WTC11 (cell line): Measurements from ENCODE around the gene SLC2A6. TPM values are rescaled to one million over a fixed set of nuclear protein-coding genes. Genes with fewer than 3 reads are reported as not detected.

ENCODE experiments used
- ATAC-seq: fragments of 200-7000 bp; cut with Tn5 transposase; 2 replicates; pipeline ENCODE4 v1.10.0; 2021; ENCODE audit warnings: mild to moderate bottlenecking, moderate library complexity
- CTCF ChIA-PET: fragments of 300-600 bp; sonication (Branson Sonifier 250); formaldehyde crosslinking; loops from one replicate; lab custom pipeline; 2021; ENCODE audit warnings: antibody characterized with exemption; lab: Charles Lee
- POLR2A ChIA-PET: fragments of 350-600 bp; sonication (Branson Sonifier 250); formaldehyde crosslinking; loops from one replicate; lab custom pipeline; 2021; ENCODE audit warnings: antibody characterized with exemption; lab: Charles Lee
- DNase-seq: peaks from one replicate; pipeline ENCODE4 v3.0.0; 2021; ENCODE audit warnings: low spot score
- H3K27ac Mint-ChIP-seq: 2 replicates; pipeline ENCODE4 v1.8.0; 2021; ENCODE audit warnings: mixed read lengths
- H3K27me3 Mint-ChIP-seq: 2 replicates; pipeline ENCODE4 v1.8.0; 2021; ENCODE audit warnings: low read depth, mild to moderate bottlenecking, moderate library complexity, mixed read lengths
- H3K36me3 Mint-ChIP-seq: 2 replicates; pipeline ENCODE4 v1.8.0; 2021; ENCODE audit warnings: mixed read lengths
- H3K4me1 Mint-ChIP-seq: 2 replicates; pipeline ENCODE4 v1.8.0; 2022; ENCODE audit warnings: mixed read lengths
- H3K4me3 Mint-ChIP-seq: 2 replicates; pipeline ENCODE4 v1.8.0; 2021; ENCODE audit warnings: mild to moderate bottlenecking, moderate library complexity, mixed read lengths
- H3K9me3 Mint-ChIP-seq: 2 replicates; pipeline ENCODE4 v1.8.0; 2021; ENCODE audit warnings: mixed read lengths
- CREB1 ChIP-seq: sonication (generic); formaldehyde crosslinking; IDR thresholded peaks from 2 replicates; pipeline ENCODE4 v1.8.0; 2023; ENCODE audit warnings: mild to moderate bottlenecking, missing genetic modification reagents
- ESRRA ChIP-seq: sonication (generic); formaldehyde crosslinking; IDR thresholded peaks from 2 replicates; pipeline ENCODE4 v1.8.1; 2022; ENCODE audit warnings: mild to moderate bottlenecking, missing genetic modification reagents, borderline replicate concordance
- HMGA2 ChIP-seq: fragments of 250-450 bp; sonication (Bioruptor Pico); IDR thresholded peaks from 2 replicates; pipeline ENCODE4 v1.4.0; 2021; ENCODE audit warnings: mild to moderate bottlenecking, moderate library complexity
- MXD4 ChIP-seq: fragments of 250-450 bp; sonication (Bioruptor Pico); IDR thresholded peaks from 2 replicates; pipeline ENCODE4 v1.8.0; 2021; ENCODE audit warnings: mild to moderate bottlenecking, moderate library complexity, borderline replicate concordance
- NFYB ChIP-seq: sonication (generic); formaldehyde crosslinking; conservative IDR thresholded peaks from 2 replicates; pipeline ENCODE4 v1.8.0; 2022; ENCODE audit warnings: low read depth, missing genetic modification reagents
- NR3C1 ChIP-seq: sonication (generic); formaldehyde crosslinking; conservative IDR thresholded peaks from 2 replicates; pipeline ENCODE4 v1.8.1; 2023; ENCODE audit warnings: low read depth, mild to moderate bottlenecking, missing genetic modification reagents
- OVOL2 ChIP-seq: fragments of 250-450 bp; sonication (Bioruptor Pico); IDR thresholded peaks from 2 replicates; pipeline ENCODE4 v1.9.0; 2021; ENCODE audit warnings: mild to moderate bottlenecking, borderline replicate concordance
- RELA ChIP-seq: sonication (generic); formaldehyde crosslinking; IDR thresholded peaks from 2 replicates; pipeline ENCODE4 v1.8.1; 2022; ENCODE audit warnings: missing genetic modification reagents, mild to moderate bottlenecking, borderline replicate concordance
- SP1 ChIP-seq: sonication (generic); formaldehyde crosslinking; conservative IDR thresholded peaks from 2 replicates; pipeline ENCODE4 v1.8.1; 2022; ENCODE audit warnings: missing genetic modification reagents
- ZNF671 ChIP-seq: fragments of 250-450 bp; sonication (Bioruptor Pico); IDR thresholded peaks from 2 replicates; pipeline ENCODE4 v1.8.0; 2021; ENCODE audit warnings: mild to moderate bottlenecking
- total RNA-seq: library from RNA; stranded (reverse); gene quantifications from 3 replicates; pipeline ENCODE4 v1.2.3, GENCODE V29; 2021
- TF ChIP-seq, protein P1 (sequence below): sonication (generic); formaldehyde crosslinking; IDR thresholded peaks from 2 replicates; pipeline ENCODE4 v1.8.0; 2022; ENCODE audit warnings: missing genetic modification reagents
- TF ChIP-seq, protein P2 (sequence below): fragments of 250-450 bp; sonication (Bioruptor Pico); IDR thresholded peaks from 2 replicates; pipeline ENCODE4 v1.9.0; 2021; ENCODE audit warnings: mild to moderate bottlenecking
- TF ChIP-seq, protein P3 (sequence below): fragments of 250-450 bp; sonication (Bioruptor Pico); IDR thresholded peaks from 2 replicates; pipeline ENCODE4 v1.9.0; 2021; ENCODE audit warnings: moderate library complexity, mild to moderate bottlenecking, inconsistent platforms, borderline replicate concordance
- TF ChIP-seq, protein P4 (sequence below): sonication (generic); formaldehyde crosslinking; IDR thresholded peaks from 2 replicates; pipeline ENCODE4 v1.8.1; 2023; ENCODE audit warnings: mild to moderate bottlenecking, missing genetic modification reagents, moderate library complexity
- TF ChIP-seq, protein P5 (sequence below): fragments of 200-600 bp; IDR thresholded peaks from 2 replicates; pipeline ENCODE4 v1.8.0; 2022; ENCODE audit warnings: antibody characterized with exemption
- TF ChIP-seq, protein P6 (sequence below): sonication (generic); formaldehyde crosslinking; IDR thresholded peaks from 2 replicates; pipeline ENCODE4 v1.8.1; 2023; ENCODE audit warnings: mild to moderate bottlenecking, missing genetic modification reagents, moderate library complexity
- TF ChIP-seq, protein P7 (sequence below): fragments of 250-450 bp; sonication (Bioruptor Pico); IDR thresholded peaks from 2 replicates; pipeline ENCODE4 v1.9.0; 2021; ENCODE audit warnings: mild to moderate bottlenecking

Gene SLC2A6
- total RNA-seq, 1 experiment from 2014 or later = 16.6 TPM

DNA sequence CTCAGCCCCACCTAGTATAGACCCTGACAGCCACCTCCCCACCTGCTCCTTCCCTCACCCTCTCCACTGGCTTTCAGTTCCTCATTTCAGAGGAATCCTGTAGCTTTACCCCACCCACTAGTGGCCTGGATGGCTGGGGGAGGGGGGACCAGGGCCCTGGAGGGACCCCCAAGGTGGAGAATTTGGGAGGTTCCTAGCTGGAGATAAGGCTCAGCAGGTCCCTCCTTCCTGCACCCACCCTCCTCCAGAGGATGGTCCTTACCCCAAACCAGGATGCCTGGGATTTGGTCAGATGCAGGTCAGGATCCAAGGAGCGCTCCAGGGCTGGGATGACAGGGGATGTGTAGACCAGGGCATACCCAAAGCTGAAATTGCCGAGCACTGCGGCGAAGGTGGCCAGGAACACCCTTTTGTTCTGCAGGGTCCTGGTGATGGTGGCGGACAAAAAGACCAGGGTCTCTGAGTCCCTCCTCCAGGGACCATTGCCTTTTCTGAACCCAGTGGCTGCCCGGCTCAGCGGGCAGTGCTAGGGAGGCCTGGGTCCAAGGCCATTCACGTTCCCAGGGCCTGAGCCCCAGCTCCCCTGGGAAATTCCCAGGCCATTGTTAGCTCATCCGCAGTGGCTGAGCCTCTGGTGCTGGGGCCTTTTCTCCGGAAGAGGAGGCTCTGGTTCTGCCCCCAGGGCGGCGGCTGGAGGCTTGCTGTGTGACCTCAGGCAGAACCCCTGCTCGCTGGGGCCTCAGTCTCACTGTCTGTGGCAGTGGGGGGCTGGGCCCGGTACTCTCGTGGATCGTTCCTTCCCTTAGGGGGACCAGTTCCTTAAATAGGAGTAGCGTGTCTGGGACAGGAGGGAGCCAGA lies 678 bp downstream of the SLC2A6 start:
- Mint-ChIP-seq H3K36me3 (peaks cover 3% of the 10 kb centered on the region; the same call in 1 of the 2 replicates), H3K4me1 (peaks cover 13% of the 10 kb centered on the region), H3K27ac (no peak overlapping the region; the same call in 1 of the 2 replicates), H3K27me3 (peaks cover 6% of the 10 kb centered on the region), H3K4me3 (peak overlapping the region; percentile 74), H3K9me3 (no peaks in the 10 kb centered on the region)
- POLR2A ChIA-PET = interaction anchor here (0.6 kb wide), 1 partner anchor 17 kb away, joined by 3 read pairs; no protein-coding TSS in a partner anchor
- TF ChIP-seq, protein P1, sequence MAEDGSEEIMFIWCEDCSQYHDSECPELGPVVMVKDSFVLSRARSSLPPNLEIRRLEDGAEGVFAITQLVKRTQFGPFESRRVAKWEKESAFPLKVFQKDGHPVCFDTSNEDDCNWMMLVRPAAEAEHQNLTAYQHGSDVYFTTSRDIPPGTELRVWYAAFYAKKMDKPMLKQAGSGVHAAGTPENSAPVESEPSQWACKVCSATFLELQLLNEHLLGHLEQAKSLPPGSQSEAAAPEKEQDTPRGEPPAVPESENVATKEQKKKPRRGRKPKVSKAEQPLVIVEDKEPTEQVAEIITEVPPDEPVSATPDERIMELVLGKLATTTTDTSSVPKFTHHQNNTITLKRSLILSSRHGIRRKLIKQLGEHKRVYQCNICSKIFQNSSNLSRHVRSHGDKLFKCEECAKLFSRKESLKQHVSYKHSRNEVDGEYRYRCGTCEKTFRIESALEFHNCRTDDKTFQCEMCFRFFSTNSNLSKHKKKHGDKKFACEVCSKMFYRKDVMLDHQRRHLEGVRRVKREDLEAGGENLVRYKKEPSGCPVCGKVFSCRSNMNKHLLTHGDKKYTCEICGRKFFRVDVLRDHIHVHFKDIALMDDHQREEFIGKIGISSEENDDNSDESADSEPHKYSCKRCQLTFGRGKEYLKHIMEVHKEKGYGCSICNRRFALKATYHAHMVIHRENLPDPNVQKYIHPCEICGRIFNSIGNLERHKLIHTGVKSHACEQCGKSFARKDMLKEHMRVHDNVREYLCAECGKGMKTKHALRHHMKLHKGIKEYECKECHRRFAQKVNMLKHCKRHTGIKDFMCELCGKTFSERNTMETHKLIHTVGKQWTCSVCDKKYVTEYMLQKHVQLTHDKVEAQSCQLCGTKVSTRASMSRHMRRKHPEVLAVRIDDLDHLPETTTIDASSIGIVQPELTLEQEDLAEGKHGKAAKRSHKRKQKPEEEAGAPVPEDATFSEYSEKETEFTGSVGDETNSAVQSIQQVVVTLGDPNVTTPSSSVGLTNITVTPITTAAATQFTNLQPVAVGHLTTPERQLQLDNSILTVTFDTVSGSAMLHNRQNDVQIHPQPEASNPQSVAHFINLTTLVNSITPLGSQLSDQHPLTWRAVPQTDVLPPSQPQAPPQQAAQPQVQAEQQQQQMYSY = no peak
- TF ChIP-seq, protein P2, sequence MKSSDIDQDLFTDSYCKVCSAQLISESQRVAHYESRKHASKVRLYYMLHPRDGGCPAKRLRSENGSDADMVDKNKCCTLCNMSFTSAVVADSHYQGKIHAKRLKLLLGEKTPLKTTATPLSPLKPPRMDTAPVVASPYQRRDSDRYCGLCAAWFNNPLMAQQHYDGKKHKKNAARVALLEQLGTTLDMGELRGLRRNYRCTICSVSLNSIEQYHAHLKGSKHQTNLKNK (CRISPR knock-in tag) = no peak
- no peak for TF ChIP-seq RELA (CRISPR knock-in tag)
- TF ChIP-seq NR3C1 (CRISPR knock-in tag) = no peak
- TF ChIP-seq MXD4 (CRISPR knock-in tag) = no peak
- no peak for TF ChIP-seq CREB1
- TF ChIP-seq OVOL2 (CRISPR knock-in tag) = no peak
- TF ChIP-seq, protein P3, sequence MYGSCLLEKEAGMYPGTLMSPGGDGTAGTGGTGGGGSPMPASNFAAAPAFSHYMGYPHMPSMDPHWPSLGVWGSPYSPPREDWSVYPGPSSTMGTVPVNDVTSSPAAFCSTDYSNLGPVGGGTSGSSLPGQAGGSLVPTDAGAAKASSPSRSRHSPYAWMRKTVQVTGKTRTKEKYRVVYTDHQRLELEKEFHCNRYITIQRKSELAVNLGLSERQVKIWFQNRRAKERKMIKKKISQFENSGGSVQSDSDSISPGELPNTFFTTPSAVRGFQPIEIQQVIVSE (CRISPR knock-in tag) = no peak
- no peak for DNase-seq
- ATAC-seq = peak; percentile 12
- CTCF ChIA-PET = interaction anchor here (0.6 to 2.6 kb wide), 9 partner anchors 9 to 929 kb away, joined by 3 to 17 read pairs (median 6); partner anchors contain the start of genes CACFD1, SURF1 and SURF2

DNA sequence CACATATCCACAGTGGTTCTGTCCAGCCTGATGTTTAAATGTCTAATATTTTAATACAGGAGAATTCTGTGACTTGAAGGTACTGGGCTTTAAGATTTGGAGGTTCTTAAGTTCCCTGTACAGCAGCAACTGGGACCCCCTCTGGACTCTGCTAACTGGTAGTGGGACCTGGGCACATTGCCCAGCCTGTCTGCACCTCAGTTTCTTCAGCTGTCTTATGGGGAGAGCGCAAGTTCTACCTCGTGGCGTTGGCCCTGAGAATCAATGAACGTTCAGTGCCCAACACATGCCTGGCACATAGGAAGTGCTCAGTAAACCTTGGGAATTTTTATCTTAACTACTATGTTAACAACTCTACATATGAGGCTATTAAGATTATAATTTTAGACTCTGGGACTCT lies 1.4 kb downstream of the SLC2A6 start:
- DNase-seq (no peak), ATAC-seq (no peak)
- ChIA-PET POLR2A (no interaction called here), CTCF (interaction anchor here (1.8 to 2.6 kb wide), 5 partner anchors 9 to 333 kb away, joined by 4 to 17 read pairs (median 6); partner anchors contain the start of genes CACFD1, SURF1 and SURF2)
- Mint-ChIP-seq H3K36me3 (peaks cover 3% of the 10 kb centered on the region; the same call in 1 of the 2 replicates), H3K27ac (no peak overlapping the region), H3K4me3 (peak overlapping the region; percentile 74), H3K27me3 (peaks cover 3% of the 10 kb centered on the region; the same call in 1 of the 2 replicates), H3K4me1 (peaks cover 13% of the 10 kb centered on the region), H3K9me3 (no peaks in the 10 kb centered on the region)
- TF ChIP-seq NFYB (CRISPR knock-in tag) (no peak), HMGA2 (CRISPR knock-in tag) (no peak), ZNF671 (CRISPR knock-in tag) (no peak), SP1 (CRISPR knock-in tag) (no peak), ESRRA (no peak), MXD4 (CRISPR knock-in tag) (no peak)
- TF ChIP-seq, protein P4, sequence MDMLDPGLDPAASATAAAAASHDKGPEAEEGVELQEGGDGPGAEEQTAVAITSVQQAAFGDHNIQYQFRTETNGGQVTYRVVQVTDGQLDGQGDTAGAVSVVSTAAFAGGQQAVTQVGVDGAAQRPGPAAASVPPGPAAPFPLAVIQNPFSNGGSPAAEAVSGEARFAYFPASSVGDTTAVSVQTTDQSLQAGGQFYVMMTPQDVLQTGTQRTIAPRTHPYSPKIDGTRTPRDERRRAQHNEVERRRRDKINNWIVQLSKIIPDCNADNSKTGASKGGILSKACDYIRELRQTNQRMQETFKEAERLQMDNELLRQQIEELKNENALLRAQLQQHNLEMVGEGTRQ (CRISPR knock-in tag) = no peak
- TF ChIP-seq, protein P1 = no peak
- TF ChIP-seq, protein P5, sequence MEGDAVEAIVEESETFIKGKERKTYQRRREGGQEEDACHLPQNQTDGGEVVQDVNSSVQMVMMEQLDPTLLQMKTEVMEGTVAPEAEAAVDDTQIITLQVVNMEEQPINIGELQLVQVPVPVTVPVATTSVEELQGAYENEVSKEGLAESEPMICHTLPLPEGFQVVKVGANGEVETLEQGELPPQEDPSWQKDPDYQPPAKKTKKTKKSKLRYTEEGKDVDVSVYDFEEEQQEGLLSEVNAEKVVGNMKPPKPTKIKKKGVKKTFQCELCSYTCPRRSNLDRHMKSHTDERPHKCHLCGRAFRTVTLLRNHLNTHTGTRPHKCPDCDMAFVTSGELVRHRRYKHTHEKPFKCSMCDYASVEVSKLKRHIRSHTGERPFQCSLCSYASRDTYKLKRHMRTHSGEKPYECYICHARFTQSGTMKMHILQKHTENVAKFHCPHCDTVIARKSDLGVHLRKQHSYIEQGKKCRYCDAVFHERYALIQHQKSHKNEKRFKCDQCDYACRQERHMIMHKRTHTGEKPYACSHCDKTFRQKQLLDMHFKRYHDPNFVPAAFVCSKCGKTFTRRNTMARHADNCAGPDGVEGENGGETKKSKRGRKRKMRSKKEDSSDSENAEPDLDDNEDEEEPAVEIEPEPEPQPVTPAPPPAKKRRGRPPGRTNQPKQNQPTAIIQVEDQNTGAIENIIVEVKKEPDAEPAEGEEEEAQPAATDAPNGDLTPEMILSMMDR = no peak
- TF ChIP-seq, protein P6, sequence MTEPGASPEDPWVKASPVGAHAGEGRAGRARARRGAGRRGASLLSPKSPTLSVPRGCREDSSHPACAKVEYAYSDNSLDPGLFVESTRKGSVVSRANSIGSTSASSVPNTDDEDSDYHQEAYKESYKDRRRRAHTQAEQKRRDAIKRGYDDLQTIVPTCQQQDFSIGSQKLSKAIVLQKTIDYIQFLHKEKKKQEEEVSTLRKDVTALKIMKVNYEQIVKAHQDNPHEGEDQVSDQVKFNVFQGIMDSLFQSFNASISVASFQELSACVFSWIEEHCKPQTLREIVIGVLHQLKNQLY = no peak
- TF ChIP-seq, protein P7, sequence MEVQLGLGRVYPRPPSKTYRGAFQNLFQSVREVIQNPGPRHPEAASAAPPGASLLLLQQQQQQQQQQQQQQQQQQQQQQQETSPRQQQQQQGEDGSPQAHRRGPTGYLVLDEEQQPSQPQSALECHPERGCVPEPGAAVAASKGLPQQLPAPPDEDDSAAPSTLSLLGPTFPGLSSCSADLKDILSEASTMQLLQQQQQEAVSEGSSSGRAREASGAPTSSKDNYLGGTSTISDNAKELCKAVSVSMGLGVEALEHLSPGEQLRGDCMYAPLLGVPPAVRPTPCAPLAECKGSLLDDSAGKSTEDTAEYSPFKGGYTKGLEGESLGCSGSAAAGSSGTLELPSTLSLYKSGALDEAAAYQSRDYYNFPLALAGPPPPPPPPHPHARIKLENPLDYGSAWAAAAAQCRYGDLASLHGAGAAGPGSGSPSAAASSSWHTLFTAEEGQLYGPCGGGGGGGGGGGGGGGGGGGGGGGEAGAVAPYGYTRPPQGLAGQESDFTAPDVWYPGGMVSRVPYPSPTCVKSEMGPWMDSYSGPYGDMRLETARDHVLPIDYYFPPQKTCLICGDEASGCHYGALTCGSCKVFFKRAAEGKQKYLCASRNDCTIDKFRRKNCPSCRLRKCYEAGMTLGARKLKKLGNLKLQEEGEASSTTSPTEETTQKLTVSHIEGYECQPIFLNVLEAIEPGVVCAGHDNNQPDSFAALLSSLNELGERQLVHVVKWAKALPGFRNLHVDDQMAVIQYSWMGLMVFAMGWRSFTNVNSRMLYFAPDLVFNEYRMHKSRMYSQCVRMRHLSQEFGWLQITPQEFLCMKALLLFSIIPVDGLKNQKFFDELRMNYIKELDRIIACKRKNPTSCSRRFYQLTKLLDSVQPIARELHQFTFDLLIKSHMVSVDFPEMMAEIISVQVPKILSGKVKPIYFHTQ = no peak
